Right renal cortex interstitium (tissue), 3 donors: ENCODE measurements around the gene CCDC88C. TPM values are rescaled to one million over a fixed set of nuclear protein-coding genes. Genes with fewer than 3 reads are reported as not detected.
"Not testable (repeated sequence)": the region's sequence is repeated elsewhere in the genome, so short reads cannot be mapped to it uniquely, and the experiment has no call there.

Experiments
- DNase-seq, 3 donors: peaks; one replicate each; pipeline ENCODE4 v3.0.0-alpha.2; 2013; ENCODE audit warnings: low read depth in 3 of 3, low spot score in 2 of 3
- polyA plus RNA-seq, 3 donors: library from polyadenylated mRNA; unstranded; fragments of 120-200 nt; gene quantifications; one replicate each; pipeline ENCODE4 v1.2.1, GENCODE V29; 2013; ENCODE audit not compliant: insufficient read length in 3 of 3

The CCDC88C gene
- polyA plus RNA-seq, 3 donors = 28.7 to 35.2 (median 31.2) TPM

- no peak for DNase-seq
Measured at GRCh38 chr14:91277546-91278382, 139.9 kb downstream of the CCDC88C start.

- DNase-seq = no peak
Measured at GRCh38 chr14:91274796-91275195, 142.8 kb downstream of the CCDC88C start.

- DNase-seq = no peak
Measured at GRCh38 chr14:91273885-91274273, 143.7 kb downstream of the CCDC88C start.

GRCh38 chr14:91273273-91273884 is 144.2 kb downstream of the CCDC88C start:
- no peak for DNase-seq

GRCh38 chr14:91272341-91273272 is 145.0 kb downstream of the CCDC88C start:
- DNase-seq = no peak

GRCh38 chr14:91271639-91272038 is 146.0 kb downstream of the CCDC88C start:
- DNase-seq = no peak

- DNase-seq = no peak
Measured at GRCh38 chr14:91270619-91271018, 147.0 kb downstream of the CCDC88C start.

GRCh38 chr14:91270188-91270587 is 147.4 kb downstream of the CCDC88C start:
- DNase-seq = no peak

GRCh38 chr14:91269076-91269991 is 148.3 kb downstream of the CCDC88C start:
- DNase-seq = no peak

- no peak for DNase-seq
Measured at GRCh38 chr14:91267965-91268437, 149.6 kb downstream of the CCDC88C start.

GRCh38 chr14:91266276-91266675 is 151.3 kb downstream of the CCDC88C start:
- not testable (repeated sequence) for DNase-seq

GRCh38 chr14:91265404-91265803 is 152.2 kb downstream of the CCDC88C start:
- no peak for DNase-seq

GRCh38 chr14:91264151-91265150 is 153.2 kb downstream of the CCDC88C start:
- no peak for DNase-seq

- no peak for DNase-seq
Measured at GRCh38 chr14:91263329-91263728, 154.3 kb downstream of the CCDC88C start.

- DNase-seq = no peak
Measured at GRCh38 chr14:91261986-91262549, 155.6 kb downstream of the CCDC88C start.

GRCh38 chr14:91261115-91261514 is 156.5 kb downstream of the CCDC88C start:
- DNase-seq = no peak

- no peak for DNase-seq
Measured at GRCh38 chr14:91258876-91259275, 158.7 kb downstream of the CCDC88C start.

- no peak for DNase-seq
Measured at GRCh38 chr14:91258011-91258618, 159.5 kb downstream of the CCDC88C start.
